Hepatocyte (in vitro differentiated cells): ENCODE data around the gene GUK1. TPM values are rescaled to one million over a fixed set of nuclear protein-coding genes. Genes with fewer than 3 reads are reported as not detected.
A peak's percentile ranks its signal among the peaks of the same experiment; 100 is the strongest.

Experiments used
- DNase-seq: peaks from one replicate; pipeline ENCODE4 v3.0.0-alpha.2; 2016; ENCODE audit warnings: low spot score
- H2AFZ ChIP-seq: fragments of 200-600 bp; sonication (generic); 2 replicates; pipeline ENCODE4 v1.6.0; 2016; ENCODE audit warnings: antibody characterized with exemption, mild to moderate bottlenecking
- H3K27ac ChIP-seq: fragments of 200-600 bp; sonication (generic); 2 replicates; pipeline ENCODE4 v1.5.1; 2016; ENCODE audit warnings: mild to moderate bottlenecking
- H3K27me3 ChIP-seq: fragments of 200-600 bp; sonication (generic); 2 replicates; pipeline ENCODE4 v1.6.1; 2016
- H3K36me3 ChIP-seq: fragments of 200-600 bp; sonication (generic); replicated peaks from 2 replicates; pipeline ENCODE4 v1.5.1; 2016; ENCODE audit warnings: low read depth; ENCODE audit not compliant: insufficient read depth
- H3K4me1 ChIP-seq: fragments of 200-600 bp; sonication (generic); 2 replicates; pipeline ENCODE4 v1.5.1; 2016; ENCODE audit warnings: mild to moderate bottlenecking, moderate library complexity; ENCODE audit not compliant: insufficient read depth
- H3K4me2 ChIP-seq: fragments of 200-600 bp; sonication (generic); 2 replicates; pipeline ENCODE4 v1.6.0; 2016
- H3K4me3 ChIP-seq: fragments of 200-600 bp; sonication (generic); 2 replicates; pipeline ENCODE4 v1.5.1; 2016; ENCODE audit warnings: mild to moderate bottlenecking
- H3K79me2 ChIP-seq: fragments of 200-600 bp; sonication (generic); 2 replicates; pipeline ENCODE4 v1.6.0; 2017; ENCODE audit warnings: mild to moderate bottlenecking
- H3K9me2 ChIP-seq: fragments of 200-600 bp; sonication (generic); replicated peaks from 2 replicates; pipeline ENCODE4 v1.6.0; 2017; ENCODE audit warnings: mild to moderate bottlenecking; ENCODE audit not compliant: insufficient read depth
- H3K9me3 ChIP-seq: fragments of 200-600 bp; sonication (generic); 2 replicates; pipeline ENCODE4 v1.5.1; 2016; ENCODE audit warnings: low read depth, mild to moderate bottlenecking
- H4K20me1 ChIP-seq: fragments of 200-600 bp; sonication (generic); 2 replicates; pipeline ENCODE4 v1.6.0; 2016; ENCODE audit warnings: mild to moderate bottlenecking; ENCODE audit not compliant: insufficient read depth, poor library complexity, severe bottlenecking
- CTCF ChIP-seq: fragments of 200-600 bp; sonication (generic); IDR thresholded peaks from 2 replicates; pipeline ENCODE4 v1.5.1; 2016; ENCODE audit warnings: antibody characterized with exemption, mild to moderate bottlenecking; ENCODE audit not compliant: poor library complexity
- EZH2 ChIP-seq: fragments of 200-600 bp; sonication (generic); IDR thresholded peaks from 2 replicates; pipeline ENCODE4 v1.6.1; 2016; ENCODE audit warnings: antibody characterized with exemption, mild to moderate bottlenecking, borderline replicate concordance
- EZH2phosphoT487 ChIP-seq: fragments of 200-600 bp; sonication (generic); IDR thresholded peaks from one replicate; pipeline ENCODE4 v1.6.1; 2018; ENCODE audit warnings: antibody characterized with exemption, mild to moderate bottlenecking, low read depth, moderate library complexity; ENCODE audit not compliant: unreplicated experiment, severe bottlenecking
- WGBS: methylation state at CpG from one replicate; pipeline ENCODE4 v1.1.6; 2016; ENCODE audit warnings: low lambda C conversion rate; ENCODE audit errors: missing lambda C conversion rate; 5-methylcytosine and 5-hydroxymethylcytosine counted together
- polyA plus RNA-seq: library from polyadenylated mRNA; unstranded; fragments of >200 nt; fragmentation: Nextera tagmentation; extraction: Ambion mirVana; gene quantifications from 2 replicates; pipeline ENCODE4 v1.2.1, GENCODE V29; 2016
- total RNA-seq: library from RNA; depleted of rRNA; stranded (reverse); fragments of >200 nt; gene quantifications from 2 replicates; pipeline ENCODE4 v1.2.3, GENCODE V29; 2014

GUK1 gene
- total and polyA plus RNA-seq, 2 experiments from 2014 or later: 158 to 368 TPM

GRCh38 chr1:228164561-228165371, 24.7 kb downstream of the GUK1 start:
- peak overlapping the region; percentile 81 for H3K4me2 ChIP-seq
- WGBS: 66% methylated on average over 20 of the region's 20 CpGs
- H3K9me3 ChIP-seq: no peaks in the 10 kb centered on the region
- no peaks in the 10 kb centered on the region for H4K20me1 ChIP-seq
- H2AFZ ChIP-seq: peak overlapping the region; percentile 35
- peaks cover 31% of the 10 kb centered on the region for H3K79me2 ChIP-seq
- no peaks in the 10 kb centered on the region for H3K27me3 ChIP-seq
- peak overlapping the region; percentile 93 for H3K27ac ChIP-seq
- peaks cover 20% of the 10 kb centered on the region for H3K4me1 ChIP-seq
- peak overlapping the region; percentile 44 for H3K4me3 ChIP-seq
- TF ChIP-seq CTCF (no peak), EZH2 (no peak), EZH2phosphoT487 (no peak)
- DNase-seq: no peak
- H3K9me2 ChIP-seq: no peaks in the 10 kb centered on the region
- no peaks in the 10 kb centered on the region for H3K36me3 ChIP-seq

- Histone ChIP-seq H3K79me2 (peaks cover 37% of the 10 kb centered on the region), H3K4me2 (peak within 1 kb of the TSS; percentile 86), H3K36me3 (no peaks in the 10 kb centered on the region), H3K9me3 (no peaks in the 10 kb centered on the region), H3K4me1 (peaks cover 20% of the 10 kb centered on the region), H3K4me3 (peak within 1 kb of the TSS; percentile 51), H2AFZ (peak within 1 kb of the TSS; percentile 35), H3K27me3 (no peaks in the 10 kb centered on the region), H3K9me2 (no peaks in the 10 kb centered on the region), H3K27ac (peak within 1 kb of the TSS; percentile 98), H4K20me1 (no peaks in the 10 kb centered on the region)
- TF ChIP-seq EZH2 (no peak), CTCF (peak; percentile 91), EZH2phosphoT487 (no peak)
- DNase-seq: peak; percentile 100
- WGBS: under 1% methylated on average over 62 of the region's 93 CpGs
These were observed 25.5 kb downstream of the GUK1 start, which contains the start of gene IBA57 for GRCh38 chr1:228165372-228166169. Gene IBA57, plus strand, starts transcription at chr1:228165804. Its CDS starts 13 bp downstream, at chr1:228165817.

GRCh38 chr1:228166170-228166936, 26.3 kb downstream of the GUK1 start:
- no peak for TF ChIP-seq EZH2
- TF ChIP-seq CTCF: peak; percentile 19
- H3K79me2 ChIP-seq: peaks cover 42% of the 10 kb centered on the region
- H3K4me1 ChIP-seq: peaks cover 20% of the 10 kb centered on the region
- H3K9me2 ChIP-seq: no peaks in the 10 kb centered on the region
- H3K27me3 ChIP-seq: no peaks in the 10 kb centered on the region
- peak overlapping the region; percentile 43 for H3K4me3 ChIP-seq
- DNase-seq: peak; percentile 87
- WGBS: 33% methylated on average over 14 of the region's 26 CpGs
- peak overlapping the region; percentile 98 for H3K27ac ChIP-seq
- H3K36me3 ChIP-seq: no peaks in the 10 kb centered on the region
- peak overlapping the region; percentile 86 for H3K4me2 ChIP-seq
- peak overlapping the region; percentile 16 for H2AFZ ChIP-seq
- H3K9me3 ChIP-seq: no peaks in the 10 kb centered on the region
- no peaks in the 10 kb centered on the region for H4K20me1 ChIP-seq
